IPS DF 19.7 (cell line): ENCODE measurements around the gene FZD8.

Experiments used
- DNase-seq: peaks from one replicate; pipeline ENCODE4 v3.0.0-alpha.2; 2013; ENCODE audit warnings: low read depth, low spot score

Gene FZD8

GRCh38 chr10:35606430-35606829, 35.7 kb downstream of the FZD8 start:
- DNase-seq = no peak

GRCh38 chr10:35605191-35605590, 36.9 kb downstream of the FZD8 start, which contains the start of gene GJD4:
Gene GJD4 (plus strand): TSS chr10:35605341. CDS start chr10:35605568, 227 bp downstream.
- DNase-seq = no peak

GRCh38 chr10:35600193-35600592, 41.9 kb downstream of the FZD8 start:
- DNase-seq = no peak

GRCh38 chr10:35598379-35598778, 43.7 kb downstream of the FZD8 start:
- no peak for DNase-seq

GRCh38 chr10:35595106-35595505, 47.0 kb downstream of the FZD8 start:
- DNase-seq = no peak

- peak; percentile 80 for DNase-seq
Measured at GRCh38 chr10:35594115-35595079, 47.7 kb downstream of the FZD8 start.

GRCh38 chr10:35592441-35592840, 49.7 kb downstream of the FZD8 start:
- DNase-seq = no peak

- no peak for DNase-seq
Measured at GRCh38 chr10:35588836-35589235, 53.3 kb downstream of the FZD8 start.
